Astrocyte (in vitro differentiated cells and primary cell): ENCODE results near the gene CNGB1. TPM values are rescaled to one million over a fixed set of nuclear protein-coding genes. Genes with fewer than 3 reads are reported as not detected.

Experiments
- DNase-seq: peaks from one replicate; pipeline ENCODE4 v3.0.0-alpha.2; 2010; ENCODE audit warnings: low read depth
- FAIRE-seq: peaks from 2 replicates; lab custom pipeline; 2011; peaks lifted over from hg19 to GRCh38; lab: Jason Lieb, UNC
- H2AFZ ChIP-seq: 2 replicates; pipeline ENCODE4 v1.6.0; 2012; ENCODE audit warnings: low read depth, low read length, inconsistent platforms
- H3K27ac ChIP-seq: 2 replicates; pipeline ENCODE4 v1.5.1; 2011; ENCODE audit warnings: low read depth, low read length, inconsistent platforms
- H3K27me3 ChIP-seq: 2 replicates; pipeline ENCODE4 v1.6.0; 2011; ENCODE audit warnings: low read length, inconsistent platforms; ENCODE audit not compliant: insufficient read depth
- H3K36me3 ChIP-seq: 2 replicates; pipeline ENCODE4 v1.5.1; 2011; ENCODE audit warnings: low read length, inconsistent platforms; ENCODE audit not compliant: insufficient read depth
- H3K4me1 ChIP-seq: 2 replicates; pipeline ENCODE4 v1.5.1; 2011; ENCODE audit warnings: low read length, inconsistent platforms; ENCODE audit not compliant: insufficient read depth
- H3K4me2 ChIP-seq: 2 replicates; pipeline ENCODE4 v1.6.0; 2012; ENCODE audit warnings: low read length, inconsistent platforms
- H3K4me3 ChIP-seq: 2 replicates; pipeline ENCODE4 v1.5.1; 2011; ENCODE audit warnings: low read depth, mild to moderate bottlenecking, low read length, inconsistent platforms; ENCODE audit not compliant: insufficient read depth
- H3K79me2 ChIP-seq: 2 replicates; pipeline ENCODE4 v1.6.0; 2012; ENCODE audit warnings: mild to moderate bottlenecking, low read length, inconsistent platforms; ENCODE audit not compliant: insufficient read depth
- H3K9ac ChIP-seq: 2 replicates; pipeline ENCODE4 v1.6.0; 2012; ENCODE audit warnings: mild to moderate bottlenecking, low read length, inconsistent platforms
- H3K9me3 ChIP-seq: 2 replicates; pipeline ENCODE4 v1.5.1; 2012; ENCODE audit warnings: low read depth, mild to moderate bottlenecking, low read length, inconsistent platforms; ENCODE audit not compliant: insufficient read depth
- H4K20me1 ChIP-seq: 2 replicates; pipeline ENCODE4 v1.6.0; 2012; ENCODE audit warnings: low read length, inconsistent platforms; ENCODE audit not compliant: insufficient read depth
- H3K27ac Mint-ChIP-seq: one replicate; pipeline ENCODE4 v1.8.0; 2021; ENCODE audit warnings: mild to moderate bottlenecking, mixed read lengths; ENCODE audit not compliant: unreplicated experiment
- H3K27me3 Mint-ChIP-seq: one replicate; pipeline ENCODE4 v1.8.0; 2021; ENCODE audit warnings: low read depth, mixed read lengths; ENCODE audit not compliant: unreplicated experiment
- H3K36me3 Mint-ChIP-seq: one replicate; pipeline ENCODE4 v1.8.0; 2021; ENCODE audit warnings: low read depth, mixed read lengths; ENCODE audit not compliant: unreplicated experiment
- H3K4me1 Mint-ChIP-seq: one replicate; pipeline ENCODE4 v1.8.0; 2021; ENCODE audit warnings: low read depth, mixed read lengths; ENCODE audit not compliant: unreplicated experiment
- H3K4me3 Mint-ChIP-seq: one replicate; pipeline ENCODE4 v1.8.0; 2021; ENCODE audit warnings: mild to moderate bottlenecking, moderate library complexity, mixed read lengths; ENCODE audit not compliant: unreplicated experiment
- H3K9me3 Mint-ChIP-seq: one replicate; pipeline ENCODE4 v1.8.0; 2021; ENCODE audit warnings: mild to moderate bottlenecking, mixed read lengths; ENCODE audit not compliant: unreplicated experiment
- EZH2 ChIP-seq: IDR thresholded peaks from 2 replicates; pipeline ENCODE4 v1.6.1; 2012; ENCODE audit warnings: mild to moderate bottlenecking, low read length, inconsistent platforms; ENCODE audit not compliant: insufficient read depth
- total RNA-seq: library from RNA; stranded (reverse); gene quantifications from 2 replicates; pipeline ENCODE4 v1.2.1, GENCODE V29; 2021
- TF ChIP-seq, protein P1 (sequence below): IDR thresholded peaks from 2 replicates; pipeline ENCODE4 v1.5.1; 2011; ENCODE audit warnings: low read depth, mild to moderate bottlenecking, inconsistent platforms, low read length, moderate library complexity; ENCODE audit not compliant: insufficient read depth

The CNGB1 gene
- total RNA-seq, 1 donor from 2014 or later: not detected

DNA sequence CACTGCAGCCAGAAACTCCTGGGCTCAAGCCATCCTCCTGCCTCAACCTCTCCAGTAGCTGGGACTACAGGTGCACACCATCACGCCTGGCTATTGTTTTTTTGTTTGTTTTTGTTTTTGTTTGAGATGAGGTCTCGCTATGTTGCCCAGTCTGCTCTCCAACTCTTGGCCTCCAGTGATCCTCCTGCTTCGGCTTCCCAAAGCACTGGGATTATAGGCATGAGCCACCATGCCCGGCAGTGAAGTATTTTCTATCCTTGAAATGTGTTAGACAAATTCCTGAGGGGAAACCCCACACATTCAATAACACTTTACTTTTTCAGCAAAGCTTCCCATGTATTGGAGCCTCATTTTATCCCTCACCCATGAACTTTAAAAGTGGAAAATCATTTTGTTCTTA, 87.4 kb downstream of the CNGB1 start:
- Histone ChIP-seq H3K9ac (no peak overlapping the region), H3K4me1 (peaks cover 5% of the 10 kb centered on the region), H3K9me3 (no peaks in the 10 kb centered on the region), H3K4me2 (peak overlapping the region; percentile 37), H3K36me3 (no peaks in the 10 kb centered on the region), H3K4me3 (no peak overlapping the region), H3K27me3 (peaks cover 68% of the 10 kb centered on the region), H2AFZ (no peak overlapping the region), H3K79me2 (no peaks in the 10 kb centered on the region), H3K27ac (no peak overlapping the region), H4K20me1 (no peaks in the 10 kb centered on the region)
- no peak overlapping the region for H3K4me3 Mint-ChIP-seq
- H3K36me3 Mint-ChIP-seq: peaks cover 2% of the 10 kb centered on the region
- FAIRE-seq: no peak
- H3K9me3 Mint-ChIP-seq: peaks cover 2% of the 10 kb centered on the region
- peaks cover 61% of the 10 kb centered on the region for H3K27me3 Mint-ChIP-seq
- DNase-seq: no peak
- TF ChIP-seq EZH2: no peak
- TF ChIP-seq, protein P1, sequence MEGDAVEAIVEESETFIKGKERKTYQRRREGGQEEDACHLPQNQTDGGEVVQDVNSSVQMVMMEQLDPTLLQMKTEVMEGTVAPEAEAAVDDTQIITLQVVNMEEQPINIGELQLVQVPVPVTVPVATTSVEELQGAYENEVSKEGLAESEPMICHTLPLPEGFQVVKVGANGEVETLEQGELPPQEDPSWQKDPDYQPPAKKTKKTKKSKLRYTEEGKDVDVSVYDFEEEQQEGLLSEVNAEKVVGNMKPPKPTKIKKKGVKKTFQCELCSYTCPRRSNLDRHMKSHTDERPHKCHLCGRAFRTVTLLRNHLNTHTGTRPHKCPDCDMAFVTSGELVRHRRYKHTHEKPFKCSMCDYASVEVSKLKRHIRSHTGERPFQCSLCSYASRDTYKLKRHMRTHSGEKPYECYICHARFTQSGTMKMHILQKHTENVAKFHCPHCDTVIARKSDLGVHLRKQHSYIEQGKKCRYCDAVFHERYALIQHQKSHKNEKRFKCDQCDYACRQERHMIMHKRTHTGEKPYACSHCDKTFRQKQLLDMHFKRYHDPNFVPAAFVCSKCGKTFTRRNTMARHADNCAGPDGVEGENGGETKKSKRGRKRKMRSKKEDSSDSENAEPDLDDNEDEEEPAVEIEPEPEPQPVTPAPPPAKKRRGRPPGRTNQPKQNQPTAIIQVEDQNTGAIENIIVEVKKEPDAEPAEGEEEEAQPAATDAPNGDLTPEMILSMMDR: no peak
- no peak overlapping the region for H3K27ac Mint-ChIP-seq
- H3K4me1 Mint-ChIP-seq: no peaks in the 10 kb centered on the region

DNA sequence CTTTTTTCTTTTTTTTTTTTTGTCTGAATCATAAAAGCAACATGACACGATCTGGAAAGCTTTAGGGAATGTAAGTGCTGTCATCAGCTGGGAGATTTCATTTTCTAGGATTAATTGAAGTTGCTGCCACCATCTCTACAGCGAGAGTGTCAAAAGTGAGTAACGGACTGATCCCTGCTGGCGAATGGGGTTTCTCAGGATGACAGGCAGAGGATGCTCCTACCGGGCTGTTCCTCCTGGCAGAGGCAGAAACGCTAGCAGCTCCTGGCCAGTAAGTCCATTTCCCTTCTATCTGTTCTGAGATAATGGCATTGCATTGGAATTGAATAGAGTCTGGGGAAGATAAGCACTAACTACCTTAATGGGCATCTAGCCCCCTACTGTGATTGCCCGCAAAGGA, 88.1 kb downstream of the CNGB1 start:
- H3K27me3 ChIP-seq: peaks cover 65% of the 10 kb centered on the region
- H3K79me2 ChIP-seq: no peaks in the 10 kb centered on the region
- H4K20me1 ChIP-seq: no peaks in the 10 kb centered on the region
- no peak overlapping the region for H2AFZ ChIP-seq
- H3K9me3 ChIP-seq: no peaks in the 10 kb centered on the region
- H3K4me3 Mint-ChIP-seq: no peak overlapping the region
- DNase-seq (peak; percentile 65), FAIRE-seq (no peak)
- H3K4me1 Mint-ChIP-seq: no peaks in the 10 kb centered on the region
- H3K27ac ChIP-seq: no peak overlapping the region
- H3K9me3 Mint-ChIP-seq: no peaks in the 10 kb centered on the region
- H3K4me1 ChIP-seq: peaks cover 5% of the 10 kb centered on the region
- TF ChIP-seq, protein P1: no peak
- no peak for TF ChIP-seq EZH2
- no peak overlapping the region for H3K27ac Mint-ChIP-seq
- peaks cover 2% of the 10 kb centered on the region for H3K36me3 Mint-ChIP-seq
- H3K4me2 ChIP-seq: peak overlapping the region; percentile 37
- no peak overlapping the region for H3K9ac ChIP-seq
- H3K27me3 Mint-ChIP-seq: peaks cover 59% of the 10 kb centered on the region
- no peak overlapping the region for H3K4me3 ChIP-seq
- H3K36me3 ChIP-seq: no peaks in the 10 kb centered on the region

- no peak overlapping the region for H3K4me3 ChIP-seq
- no peaks in the 10 kb centered on the region for H3K9me3 Mint-ChIP-seq
- FAIRE-seq: no peak
- H3K27me3 ChIP-seq: peaks cover 59% of the 10 kb centered on the region
- H3K4me2 ChIP-seq: peak overlapping the region; percentile 37
- H3K36me3 Mint-ChIP-seq: peaks cover 2% of the 10 kb centered on the region
- no peak for DNase-seq
- H3K9ac ChIP-seq: no peak overlapping the region
- H3K4me1 Mint-ChIP-seq: no peaks in the 10 kb centered on the region
- H3K27me3 Mint-ChIP-seq: peaks cover 53% of the 10 kb centered on the region
- no peak overlapping the region for H2AFZ ChIP-seq
- H4K20me1 ChIP-seq: no peaks in the 10 kb centered on the region
- TF ChIP-seq, protein P1: no peak
- no peak for TF ChIP-seq EZH2
- H3K36me3 ChIP-seq: no peaks in the 10 kb centered on the region
- no peak overlapping the region for H3K27ac ChIP-seq
- H3K27ac Mint-ChIP-seq: no peak overlapping the region
- no peaks in the 10 kb centered on the region for H3K9me3 ChIP-seq
- no peak overlapping the region for H3K4me3 Mint-ChIP-seq
- peaks cover 5% of the 10 kb centered on the region for H3K4me1 ChIP-seq
- H3K79me2 ChIP-seq: no peaks in the 10 kb centered on the region
Observed at GRCh38 chr16:57882206-57882605, 88.7 kb downstream of the CNGB1 start.
